Keratinocyte (primary cell): ENCODE measurements around the gene EDC3.

ENCODE experiments used
- EZH2 ChIP-seq: IDR thresholded peaks from one replicate; pipeline ENCODE4 v1.6.1; 2012; ENCODE audit warnings: inconsistent platforms, mild to moderate bottlenecking, low read length, moderate library complexity
- TF ChIP-seq, protein P1 (sequence below), 3 experiments: IDR thresholded peaks in 1 of 3; conservative IDR thresholded peaks in 1 of 3; optimal IDR thresholded peaks in 1 of 3; 2 replicates in 2 of 3; 3 replicates in 1 of 3; pipeline versions ENCODE3 to v1.5.1; 2011; ENCODE audit warnings: low read length in 3 of 3, mild to moderate bottlenecking in 3 of 3, moderate library complexity in 2 of 3, control low read depth in 1 of 3, inconsistent platforms in 1 of 3; ENCODE audit not compliant: insufficient read depth in 2 of 3; ENCODE audit errors: extremely low read depth in 1 of 3

DNA sequence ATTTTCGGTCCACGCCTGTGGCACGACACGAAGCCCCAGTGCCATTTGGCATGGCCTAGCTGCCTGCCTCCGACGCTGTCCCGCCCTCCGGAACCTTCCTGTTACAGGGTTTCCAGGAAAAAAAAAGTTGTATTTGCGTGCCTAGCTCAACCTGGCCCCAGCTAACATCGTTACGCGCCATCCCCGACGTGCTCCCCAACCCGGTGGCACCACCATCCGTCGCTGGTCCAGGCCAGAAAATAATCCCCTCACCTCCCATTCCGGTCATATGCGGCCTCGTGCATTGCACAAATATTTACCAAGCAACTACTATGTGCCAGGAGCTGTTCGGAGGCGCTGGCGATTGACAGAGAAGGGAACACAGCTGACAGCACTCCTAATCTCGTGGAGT is 30.9 kb upstream of the EDC3 start:
- TF ChIP-seq, protein P1, sequence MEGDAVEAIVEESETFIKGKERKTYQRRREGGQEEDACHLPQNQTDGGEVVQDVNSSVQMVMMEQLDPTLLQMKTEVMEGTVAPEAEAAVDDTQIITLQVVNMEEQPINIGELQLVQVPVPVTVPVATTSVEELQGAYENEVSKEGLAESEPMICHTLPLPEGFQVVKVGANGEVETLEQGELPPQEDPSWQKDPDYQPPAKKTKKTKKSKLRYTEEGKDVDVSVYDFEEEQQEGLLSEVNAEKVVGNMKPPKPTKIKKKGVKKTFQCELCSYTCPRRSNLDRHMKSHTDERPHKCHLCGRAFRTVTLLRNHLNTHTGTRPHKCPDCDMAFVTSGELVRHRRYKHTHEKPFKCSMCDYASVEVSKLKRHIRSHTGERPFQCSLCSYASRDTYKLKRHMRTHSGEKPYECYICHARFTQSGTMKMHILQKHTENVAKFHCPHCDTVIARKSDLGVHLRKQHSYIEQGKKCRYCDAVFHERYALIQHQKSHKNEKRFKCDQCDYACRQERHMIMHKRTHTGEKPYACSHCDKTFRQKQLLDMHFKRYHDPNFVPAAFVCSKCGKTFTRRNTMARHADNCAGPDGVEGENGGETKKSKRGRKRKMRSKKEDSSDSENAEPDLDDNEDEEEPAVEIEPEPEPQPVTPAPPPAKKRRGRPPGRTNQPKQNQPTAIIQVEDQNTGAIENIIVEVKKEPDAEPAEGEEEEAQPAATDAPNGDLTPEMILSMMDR (optimal IDR thresholded peaks at IDR 0.05 in 1 of 3, IDR thresholded peaks at IDR 0.05 in 1 of 3, conservative IDR thresholded peaks at IDR 0.05 in 1 of 3; ENCODE audit: extremely low read depth in 1 of 3, insufficient read depth in 2 of 3, low read length in 3 of 3) = no peak
- TF ChIP-seq EZH2 = no peak
